Aorta (tissue), 5 donors: Measurements from ENCODE around the gene EXD3. TPM values are rescaled to one million over a fixed set of nuclear protein-coding genes. Genes with fewer than 3 reads are reported as not detected.

ENCODE experiments used
- ATAC-seq: fragments of 200-7000 bp; cut with Tn5 transposase; one replicate; pipeline ENCODE4 v1.9.1; 2022; ENCODE audit warnings: moderate library complexity; ENCODE audit not compliant: low FRiP score
- DNase-seq, 2 donors: peaks; one replicate each; pipeline ENCODE4 v3.0.0-alpha.2; 2020
- H3K27ac ChIP-seq, 2 donors: one replicate each; pipeline ENCODE4 v1.5.1; 2013; ENCODE audit warnings: low read length in 2 of 2, mild to moderate bottlenecking in 2 of 2, moderate library complexity in 2 of 2, control low read depth in 1 of 2, inconsistent platforms in 1 of 2, low read depth in 1 of 2
- H3K27me3 ChIP-seq, 2 donors: one replicate each; pipeline ENCODE4 v1.6.1; 2013; ENCODE audit warnings: control low read depth in 1 of 2, low read length in 1 of 2, mild to moderate bottlenecking in 1 of 2, moderate library complexity in 1 of 2; ENCODE audit not compliant: insufficient read depth in 2 of 2, control insufficient read depth in 1 of 2
- H3K36me3 ChIP-seq, 2 donors: one replicate each; pipeline ENCODE4 v1.6.1; 2013; ENCODE audit warnings: control low read depth in 1 of 2, low read length in 1 of 2, mild to moderate bottlenecking in 1 of 2; ENCODE audit not compliant: insufficient read depth in 2 of 2, control insufficient read depth in 1 of 2
- H3K4me1 ChIP-seq, 2 donors: one replicate each; pipeline ENCODE4 v1.6.1; 2013; ENCODE audit warnings: low read length in 2 of 2, control low read depth in 1 of 2, mild to moderate bottlenecking in 1 of 2, moderate library complexity in 1 of 2; ENCODE audit not compliant: insufficient read depth in 2 of 2, control insufficient read depth in 1 of 2
- H3K4me3 ChIP-seq, 2 donors: one replicate each; pipeline ENCODE4 v1.5.1; 2013; ENCODE audit warnings: low read length in 2 of 2, control low read depth in 1 of 2, mild to moderate bottlenecking in 1 of 2
- H3K9me3 ChIP-seq: one replicate; pipeline ENCODE4 v1.6.1; 2013; ENCODE audit warnings: mild to moderate bottlenecking, low read length; ENCODE audit not compliant: control insufficient read depth
- WGBS, 2 donors: extraction: QIAGEN DNeasy Blood & Tissue Kit; methylation state at CpG; one replicate each; pipeline ENCODE4 v1.1.7; 2013; 5-methylcytosine and 5-hydroxymethylcytosine counted together
- intact Hi-C, 2 donors: fragments of 100-400 bp; cut with DNase I; formaldehyde crosslinking; loops; one replicate each; pipeline versions ENCODE4 v1.14.2 to v1.15.0; 2022
- polyA plus RNA-seq, 2 donors: library from polyadenylated mRNA; stranded (reverse); fragments of 200-250 nt; gene quantifications; one replicate each; pipeline ENCODE4 v1.2.3, GENCODE V29; 2013
- total RNA-seq, 2 donors: library from RNA; stranded (reverse); fragmentation: NEBNext Ultra II Directional; extraction: Animal tissue kit (Norgen Biotek cat#: 25700); gene quantifications; one replicate each; pipeline ENCODE4 v1.2.1, GENCODE V29; 2021
- donor health status: healthy with polysubstance abuse.
- donor health status: Bipolar disorder and iron deficiency.
- donor health status: DM: no; HTN: no; CAD: no.
- donor health status: DM: no; HTN: no; CAD: no.
- donor health status: DM: yes; HTN: yes; CAD: no.

Gene EXD3
- total and polyA plus RNA-seq, 4 donors: 15.9 to 96.8 (median 30.0) TPM

DNA sequence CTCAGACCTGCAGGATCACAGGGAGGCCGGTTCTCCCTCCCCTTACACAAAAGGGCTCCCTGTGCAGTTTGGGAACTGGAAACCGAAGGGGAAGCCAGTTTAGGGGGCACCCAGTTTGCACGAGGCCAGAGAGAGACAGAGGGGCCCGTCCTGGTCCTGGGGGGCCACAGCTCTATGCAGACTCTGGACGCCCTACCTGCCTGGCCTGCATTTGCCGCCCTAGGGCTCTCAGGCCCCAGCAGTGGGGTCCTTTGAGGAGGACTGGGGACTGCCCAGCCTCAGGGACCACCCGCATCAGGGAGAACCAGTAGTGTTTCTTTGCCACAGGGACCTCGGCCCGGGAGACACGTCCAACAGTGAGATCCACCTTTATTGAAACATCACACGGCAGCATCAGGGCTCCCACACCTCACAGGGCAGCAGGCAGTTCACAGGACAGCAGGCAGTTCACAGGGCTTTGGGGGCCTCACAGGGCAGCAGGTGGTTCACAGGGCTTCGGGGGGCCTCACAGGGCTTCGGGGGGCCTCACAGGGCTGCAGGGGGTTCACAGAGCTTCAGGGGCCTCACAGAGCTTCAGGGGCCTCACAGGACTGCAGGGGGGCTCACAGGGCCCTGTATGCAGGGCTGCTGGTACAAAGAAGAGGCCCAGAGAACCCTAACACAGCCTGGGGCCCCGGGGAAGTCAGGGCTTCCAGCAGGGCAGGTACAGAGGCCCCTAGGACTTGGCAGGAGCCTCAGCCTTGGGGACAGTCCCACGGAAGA, 36.8 kb upstream of the EXD3 start:
- H3K27me3 ChIP-seq: no peaks in the 10 kb centered on the region
- no peaks in the 10 kb centered on the region for H3K9me3 ChIP-seq
- peaks cover 0 to 1% of the 10 kb centered on the region in 2 donors for H3K36me3 ChIP-seq
- H3K4me3 ChIP-seq: no peak overlapping the region
- intact Hi-C loops: no loop called here
- H3K4me1 ChIP-seq: no peaks in the 10 kb centered on the region
- peak overlapping the region in 1 of 2 donors; percentile 60 for H3K27ac ChIP-seq
- peak; percentile 48 to 78 for DNase-seq
- ATAC-seq: no peak
- WGBS, 2 donors: 53 to 54% methylated on average over 15 of the region's 15 CpGs

DNA sequence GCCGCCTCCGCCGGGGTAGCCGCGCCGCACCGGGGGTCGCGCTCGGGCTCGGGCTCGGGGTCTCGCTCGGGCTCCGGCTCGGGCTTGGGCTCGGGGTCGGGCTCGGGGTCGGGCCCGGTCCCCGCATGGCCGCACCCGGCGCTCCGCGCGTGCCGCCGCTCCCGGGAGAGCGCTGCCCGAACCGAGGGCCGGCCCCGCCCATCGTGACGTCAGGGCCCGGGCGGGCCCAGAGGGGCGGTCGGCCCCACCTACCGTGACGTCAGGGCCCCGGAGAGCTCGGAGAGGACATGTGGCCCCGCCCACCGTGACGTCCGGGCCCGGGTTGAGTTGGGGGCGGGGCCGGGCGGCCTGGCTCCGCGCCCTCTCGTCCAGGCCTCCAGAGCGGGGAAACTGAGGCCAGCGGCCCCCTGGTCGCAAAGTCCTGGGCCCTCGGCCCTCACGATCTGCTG, 36.2 kb upstream of the EXD3 start, which contains the start of gene NSMF:
NSMF (minus strand) TSS at position 183 of the 449 bp plus-strand sequence. CDS start 232 bp downstream, outside the sequence.
- Histone ChIP-seq H3K4me3 (peak within 1 kb of the TSS; percentile 74 to 80), H3K36me3 (peaks cover 0 to 1% of the 10 kb centered on the region in 2 donors), H3K27me3 (no peaks in the 10 kb centered on the region), H3K9me3 (no peaks in the 10 kb centered on the region), H3K27ac (peak within 1 kb of the TSS; percentile 60 to 73), H3K4me1 (peaks cover 0 to 4% of the 10 kb centered on the region in 2 donors)
- 0% methylated on average over 31 to 62 of the region's 62 CpGs for WGBS, 2 donors
- ATAC-seq: peak; percentile 92
- intact Hi-C loops: no loop called here
- DNase-seq: peak; percentile 96 to 97

GRCh38 chr9:137458194-137459151, 35.5 kb upstream of the EXD3 start:
- intact Hi-C loops: no loop called here
- no peaks in the 10 kb centered on the region for H3K27me3 ChIP-seq
- H3K4me3 ChIP-seq: peak overlapping the region; percentile 74 to 80
- ATAC-seq (no peak), DNase-seq (peak; percentile 78 to 88)
- WGBS, 2 donors: 3% methylated on average over 41 to 88 of the region's 88 CpGs
- peaks cover 0 to 1% of the 10 kb centered on the region in 2 donors for H3K36me3 ChIP-seq
- H3K4me1 ChIP-seq: peaks cover 0 to 4% of the 10 kb centered on the region in 2 donors
- H3K27ac ChIP-seq: peak overlapping the region; percentile 56 to 73
- H3K9me3 ChIP-seq: no peaks in the 10 kb centered on the region

GRCh38 chr9:137457406-137458193, 34.6 kb upstream of the EXD3 start:
- intact Hi-C loops: no loop called here
- no peaks in the 10 kb centered on the region for H3K9me3 ChIP-seq
- H3K36me3 ChIP-seq: peaks cover 0 to 1% of the 10 kb centered on the region in 2 donors
- peaks cover 0 to 4% of the 10 kb centered on the region in 2 donors for H3K4me1 ChIP-seq
- peak overlapping the region; percentile 73 to 97 for H3K27ac ChIP-seq
- 21 to 24% methylated on average over 44 of the region's 44 CpGs for WGBS, 2 donors
- peak overlapping the region; percentile 27 to 74 for H3K4me3 ChIP-seq
- H3K27me3 ChIP-seq: no peaks in the 10 kb centered on the region
- ATAC-seq (peak; percentile 15), DNase-seq (peak; percentile 82 to 87)

GRCh38 chr9:137456864-137457405, 34.0 kb upstream of the EXD3 start:
- DNase-seq (peak in 1 of 2 donors; percentile 70), ATAC-seq (no peak)
- 31 to 42% methylated on average over 10 of the region's 10 CpGs for WGBS, 2 donors
- no peaks in the 10 kb centered on the region for H3K9me3 ChIP-seq
- H3K4me3 ChIP-seq: peak overlapping the region in 1 of 2 donors; percentile 27
- intact Hi-C loops: no loop called here
- H3K27me3 ChIP-seq: no peaks in the 10 kb centered on the region
- peaks cover 0 to 4% of the 10 kb centered on the region in 2 donors for H3K4me1 ChIP-seq
- peaks cover 0 to 1% of the 10 kb centered on the region in 2 donors for H3K36me3 ChIP-seq
- peak overlapping the region; percentile 69 to 97 for H3K27ac ChIP-seq

GRCh38 chr9:137456061-137456863, 33.3 kb upstream of the EXD3 start:
- Histone ChIP-seq H3K4me3 (peak overlapping the region in 1 of 2 donors; percentile 27), H3K27me3 (no peaks in the 10 kb centered on the region), H3K4me1 (peaks cover 0 to 4% of the 10 kb centered on the region in 2 donors), H3K36me3 (peaks cover 0 to 1% of the 10 kb centered on the region in 2 donors), H3K27ac (peak overlapping the region; percentile 69 to 97), H3K9me3 (no peaks in the 10 kb centered on the region)
- ATAC-seq (no peak), DNase-seq (peak; percentile 44 to 70)
- 11 to 13% methylated on average over 12 of the region's 12 CpGs for WGBS, 2 donors
- intact Hi-C loops: no loop called here

DNA sequence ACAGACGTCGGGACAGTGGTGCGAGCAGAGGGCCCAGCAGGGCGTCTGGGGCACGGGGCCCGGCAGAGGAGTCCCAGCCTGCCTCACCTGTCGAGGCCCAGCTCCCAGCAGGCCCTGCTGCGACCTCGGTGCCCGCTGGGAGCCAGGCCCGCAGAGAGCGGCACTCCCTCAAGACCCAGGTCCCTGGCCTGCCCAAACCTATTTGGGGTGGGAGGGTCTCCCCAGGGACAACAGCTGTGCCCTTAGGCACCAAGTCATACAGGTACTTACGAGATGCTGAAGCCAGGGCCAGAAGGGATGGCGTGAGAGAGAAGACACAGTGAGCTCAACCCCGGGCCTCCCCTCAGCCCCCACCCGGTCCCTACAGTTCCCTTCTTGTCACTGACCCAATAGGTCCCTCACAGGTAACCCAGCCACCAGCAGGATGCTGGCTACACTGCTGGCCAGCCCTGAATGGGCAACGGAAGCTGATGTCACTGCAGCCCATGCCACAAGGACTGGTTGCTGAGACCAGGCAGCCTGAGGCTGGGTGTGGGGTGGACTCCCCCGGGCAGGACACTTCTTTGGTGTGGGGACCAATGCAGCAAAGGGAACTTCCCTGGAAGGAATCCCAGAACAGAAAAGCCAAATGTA, 32.5 kb upstream of the EXD3 start:
- DNase-seq (peak; percentile 48 to 61), ATAC-seq (no peak)
- Histone ChIP-seq H3K36me3 (peaks cover 0 to 1% of the 10 kb centered on the region in 2 donors), H3K4me1 (peaks cover 0 to 4% of the 10 kb centered on the region in 2 donors), H3K4me3 (no peak overlapping the region), H3K27me3 (no peaks in the 10 kb centered on the region), H3K9me3 (no peaks in the 10 kb centered on the region), H3K27ac (peak overlapping the region in 1 of 2 donors; percentile 4)
- WGBS, 2 donors: 73 to 74% methylated on average over 18 of the region's 18 CpGs
- intact Hi-C loops: no loop called here
